ENCODE data around the gene TTC24. TPM values are rescaled to one million over a fixed set of nuclear protein-coding genes. Genes with fewer than 3 reads are reported as not detected.
A peak's percentile ranks its signal among the peaks of the same experiment; 100 is the strongest.

TTC24 gene
- total and polyA plus RNA-seq, 2 experiments from 2014 or later = not detected

- TF ChIP-seq CTCF (conservative IDR thresholded peaks at IDR 0.05; ENCODE audit: low read depth in 2 of 2) (no peak), JUNB (IDR thresholded peaks at IDR 0.05; ENCODE audit: unreplicated experiment) (no peak), CREB1 (CRISPR knock-in tag; IDR thresholded peaks at IDR 0.05; ENCODE audit: low read depth) (no peak), NANOG (IDR thresholded peaks at IDR 0.05; ENCODE audit: borderline replicate concordance) (no peak), ZNF462 (CRISPR knock-in tag; IDR thresholded peaks at IDR 0.05) (no peak), STAT1 (IDR thresholded peaks at IDR 0.05; ENCODE audit: unreplicated experiment) (no peak)
Observed at GRCh38 chr1:156589546-156589945, 10.0 kb downstream of the TTC24 start (continued).

- H3K4me3 Mint-ChIP-seq = peak overlapping the region; percentile 82
- TF ChIP-seq EZH2phosphoT487 (IDR thresholded peaks at IDR 0.05; ENCODE audit: unreplicated experiment) (no peak), EZH2 (IDR thresholded peaks at IDR 0.05; ENCODE audit: low read depth, unreplicated experiment) (no peak), CREB1 (CRISPR knock-in tag; IDR thresholded peaks at IDR 0.05; ENCODE audit: low read depth) (no peak), ETS1 (IDR thresholded peaks at IDR 0.05) (no peak), STAT1 (IDR thresholded peaks at IDR 0.05; ENCODE audit: unreplicated experiment) (no peak), CTCF (conservative IDR thresholded peaks at IDR 0.05; ENCODE audit: low read depth in 2 of 2) (no peak), JUNB (IDR thresholded peaks at IDR 0.05; ENCODE audit: unreplicated experiment) (no peak), POLR2AphosphoS5 (IDR thresholded peaks at IDR 0.05; ENCODE audit: low read depth) (no peak), ZNF331 (CRISPR knock-in tag; IDR thresholded peaks at IDR 0.05; ENCODE audit: low read depth) (no peak), NANOG (IDR thresholded peaks at IDR 0.05; ENCODE audit: borderline replicate concordance) (no peak)
Observed at GRCh38 chr1:156590326-156591180, 11.0 kb downstream of the TTC24 start.

More at GRCh38 chr1:156590326-156591180, 11.0 kb downstream of the TTC24 start:
- H2AFZ ChIP-seq = peak overlapping the region; percentile 83
- H3K4me2 ChIP-seq = peak overlapping the region; percentile 80
- peak overlapping the region; percentile 80; the same call in 1 of the 2 replicates for H3K27ac ChIP-seq (ENCODE audit: low read depth)
- DNase-seq (ENCODE audit: low spot score) (no peak), ATAC-seq (no peak)
- H3K36me3 ChIP-seq (ENCODE audit: insufficient read depth) = peaks cover 4% of the 10 kb centered on the region
- peaks cover 10% of the 10 kb centered on the region; the same call in 1 of the 2 replicates for H4K20me1 ChIP-seq (replicated peaks; ENCODE audit: insufficient read depth)
- Mint-ChIP-seq H3K36me3 (ENCODE audit: low read depth) (peaks cover 31% of the 10 kb centered on the region), H3K9me3 (no peaks in the 10 kb centered on the region), H3K27ac (peak overlapping the region; percentile 95), H3K27me3 (ENCODE audit: insufficient read depth, low read depth, poor library complexity) (peaks cover 4% of the 10 kb centered on the region), H3K4me1 (peaks cover 22% of the 10 kb centered on the region)
- H3K4me3 ChIP-seq = peak overlapping the region; percentile 95
- H3K27me3 ChIP-seq (ENCODE audit: insufficient read depth) = no peaks in the 10 kb centered on the region
- H3K79me2 ChIP-seq (replicated peaks; ENCODE audit: insufficient read depth) = no peaks in the 10 kb centered on the region
- H3K9me2 ChIP-seq (ENCODE audit: insufficient read depth) = no peaks in the 10 kb centered on the region
- peaks cover 22% of the 10 kb centered on the region for H3F3A ChIP-seq (replicated peaks; ENCODE audit: low read depth)
- peaks cover 8% of the 10 kb centered on the region; the same call in 1 of the 2 replicates for H3K4me1 ChIP-seq (ENCODE audit: insufficient read depth)
